H54 (cell line): ENCODE data around the gene FCAMR.

ENCODE experiments used
- DNase-seq: peaks from one replicate; pipeline ENCODE4 v3.0.0; 2011; ENCODE audit warnings: low spot score, mixed read lengths; ENCODE audit not compliant: insufficient read length
- FAIRE-seq: peaks from 3 replicates; lab custom pipeline; 2011; peaks lifted over from hg19 to GRCh38; lab: Jason Lieb, UNC
- POLR2A ChIP-seq: IDR thresholded peaks from 2 replicates; pipeline ENCODE4 v1.6.1; 2011; ENCODE audit warnings: low read depth, mild to moderate bottlenecking, low read length

FCAMR gene

GRCh38 chr1:206970446-206970845 lies at the start of gene FCAMR:
TSS of gene FCAMR (minus strand) at chr1:206970460. CDS start at chr1:206970125, 335 bp downstream.
- FAIRE-seq, result no peak

DNA sequence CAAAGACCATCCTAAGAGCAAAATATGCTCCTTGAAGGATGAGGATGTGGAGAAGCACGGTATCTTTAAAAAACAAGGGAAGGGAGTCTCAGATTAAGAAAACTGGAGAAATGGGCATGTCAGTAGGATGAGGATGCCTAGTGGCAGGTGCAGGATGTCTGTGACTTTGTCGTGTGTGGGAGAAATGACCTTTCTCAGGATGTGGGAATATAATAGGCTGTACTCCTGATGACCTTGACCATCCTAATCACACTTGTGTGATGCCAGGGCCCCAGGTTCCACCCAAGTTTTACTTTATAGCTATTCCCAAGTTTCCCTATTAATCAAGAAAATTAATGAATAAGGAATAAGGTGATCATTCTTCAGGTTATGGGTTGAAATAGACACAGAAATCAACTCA lies 49.4 kb upstream of the FCAMR start:
- TF ChIP-seq POLR2A, result no peak
- DNase-seq (no peak), FAIRE-seq (no peak)

More at GRCh38 chr1:206970446-206970845, at the start of gene FCAMR:
- DNase-seq, result no peak
- TF ChIP-seq POLR2A, result no peak

- FAIRE-seq, result no peak
- no peak for TF ChIP-seq POLR2A
- no peak for DNase-seq
Observed at GRCh38 chr1:207019161-207019560, 48.9 kb upstream of the FCAMR start.

DNA sequence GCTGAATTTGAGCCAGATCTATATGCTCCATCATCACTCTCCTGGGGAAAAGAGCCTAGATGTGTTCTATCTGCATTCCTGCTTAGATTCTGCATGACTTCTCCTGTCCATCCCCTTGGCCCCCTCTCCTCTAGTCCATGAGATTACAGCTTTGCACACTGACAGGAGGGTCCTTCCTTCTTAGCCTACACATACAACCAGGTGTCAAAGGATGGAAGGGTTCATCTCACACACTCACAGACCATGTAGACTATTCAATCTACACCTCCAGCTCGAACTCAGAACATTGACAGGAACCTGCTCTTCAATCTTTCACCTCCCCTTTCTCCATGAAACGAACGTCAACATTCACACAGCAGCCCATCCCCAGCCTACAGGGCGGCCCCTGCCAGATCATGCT lies 48.4 kb upstream of the FCAMR start:
- FAIRE-seq (no peak), DNase-seq (no peak)
- no peak for TF ChIP-seq POLR2A

GRCh38 chr1:207017615-207018559 lies 47.6 kb upstream of the FCAMR start:
- DNase-seq (no peak), FAIRE-seq (no peak)
- no peak for TF ChIP-seq POLR2A

GRCh38 chr1:207015791-207016190 lies 45.5 kb upstream of the FCAMR start:
- FAIRE-seq, result no peak

GRCh38 chr1:207014728-207015127 lies 44.5 kb upstream of the FCAMR start:
- FAIRE-seq, result no peak
- no peak for DNase-seq
- no peak for TF ChIP-seq POLR2A

More at GRCh38 chr1:207015791-207016190, 45.5 kb upstream of the FCAMR start:
- DNase-seq, result no peak
- no peak for TF ChIP-seq POLR2A

GRCh38 chr1:207013321-207014085 lies 43.2 kb upstream of the FCAMR start:
- FAIRE-seq (no peak), DNase-seq (no peak)
- no peak for TF ChIP-seq POLR2A

DNA sequence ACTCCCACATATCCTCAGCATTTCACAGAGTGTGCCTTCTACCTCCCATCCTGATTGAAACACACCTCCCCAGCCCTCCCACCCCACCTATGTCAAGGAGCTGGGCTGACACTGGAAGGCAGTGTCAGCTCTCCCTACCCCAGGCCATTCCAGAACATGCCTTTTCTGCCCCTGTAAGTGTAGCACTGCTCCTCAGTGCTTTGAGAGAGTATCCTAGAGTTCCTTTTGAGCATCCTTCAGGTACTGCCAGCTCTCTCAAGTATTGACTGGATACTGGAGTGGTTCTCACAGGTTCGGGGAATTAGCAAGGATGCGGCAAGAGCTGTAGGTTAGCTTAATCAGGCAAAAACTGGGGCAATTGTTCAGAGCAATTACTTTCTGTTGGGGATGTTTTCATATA lies 40.5 kb upstream of the FCAMR start:
- no peak for DNase-seq
- FAIRE-seq, result no peak
- TF ChIP-seq POLR2A, result no peak

GRCh38 chr1:207009945-207010344 lies 39.7 kb upstream of the FCAMR start:
- no peak for FAIRE-seq
- DNase-seq, result no peak
- no peak for TF ChIP-seq POLR2A

DNA sequence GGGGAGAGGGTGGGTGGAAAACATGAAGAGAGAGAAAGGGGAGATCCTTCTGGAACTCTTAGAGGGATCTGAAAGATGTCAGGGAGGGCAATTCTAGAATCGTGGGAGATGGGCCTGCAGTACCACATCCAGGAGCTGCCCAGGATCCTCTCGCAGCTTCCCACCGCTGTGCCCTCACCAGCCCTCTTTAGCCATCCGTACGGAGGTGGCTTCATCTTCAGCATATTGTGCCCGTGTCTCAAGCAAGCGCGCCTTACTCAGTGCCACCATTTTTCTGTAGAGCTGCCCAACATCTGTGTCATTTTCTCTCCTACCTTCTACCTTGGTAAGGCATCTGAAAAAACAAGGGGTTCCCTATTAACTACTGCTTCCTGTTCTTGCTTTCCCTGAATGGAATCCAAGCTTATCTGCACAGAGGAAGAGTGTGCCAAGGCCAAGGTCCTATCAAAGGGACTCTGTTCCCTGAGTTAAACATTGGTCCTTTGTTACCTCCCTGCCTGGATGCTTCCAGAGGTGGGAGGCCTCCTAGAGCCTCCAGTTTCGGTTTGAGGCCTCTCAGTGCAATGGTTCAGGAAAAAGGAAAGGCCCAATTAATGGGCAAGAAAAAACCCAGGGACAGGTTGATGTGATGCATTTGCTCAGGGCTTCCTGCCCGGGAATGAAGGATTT lies 39.1 kb upstream of the FCAMR start:
- FAIRE-seq, result no peak
- no peak for TF ChIP-seq POLR2A

GRCh38 chr1:207007352-207008033 lies 37.2 kb upstream of the FCAMR start:
- TF ChIP-seq POLR2A, result no peak
- FAIRE-seq (peak; percentile 71), DNase-seq (peak; percentile 53)

More for the DNA sequence above, 39.1 kb upstream of the FCAMR start:
- no peak for DNase-seq

GRCh38 chr1:207006914-207007313 lies 36.7 kb upstream of the FCAMR start:
- DNase-seq (no peak), FAIRE-seq (no peak)
- TF ChIP-seq POLR2A, result no peak
